ENCODE results near the gene DRD3. TPM values are rescaled to one million over a fixed set of nuclear protein-coding genes. Genes with fewer than 3 reads are reported as not detected.

DRD3 gene
- total RNA-seq, 1 experiment from 2014 or later, result not detected

DNA sequence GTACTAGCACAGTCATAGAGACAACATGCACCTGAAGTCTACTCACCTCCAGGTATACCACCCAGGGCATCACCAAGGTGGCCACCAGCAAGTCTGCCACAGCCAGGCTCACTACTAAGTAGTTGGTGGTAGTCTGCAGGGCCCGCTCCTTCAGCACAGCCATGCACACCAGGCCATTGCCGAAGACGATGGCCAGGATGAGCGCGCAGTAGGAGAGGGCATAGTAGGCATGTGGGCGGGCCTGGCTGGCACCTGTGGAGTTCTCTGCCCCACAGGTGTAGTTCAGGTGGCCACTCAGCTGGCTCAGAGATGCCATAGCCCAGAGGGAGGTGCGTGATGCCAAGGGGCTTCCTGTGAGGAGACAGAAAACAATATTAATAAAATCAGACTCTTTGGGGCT lies 7.2 kb downstream of the DRD3 start:
- Histone ChIP-seq H4K91ac (ENCODE audit: insufficient read length, low read depth, low read length) (no peak overlapping the region), H3K14ac (ENCODE audit: insufficient read depth, low read length) (no peak overlapping the region), H2BK12ac (ENCODE audit: insufficient read length, low read depth, low read length) (no peak overlapping the region), H2AK5ac (ENCODE audit: insufficient read length, low read length) (no peak overlapping the region), H3K27me3 (ENCODE audit: insufficient read depth, low read length) (no peaks in the 10 kb centered on the region), H3K18ac (ENCODE audit: insufficient read length, low read depth, low read length) (no peak overlapping the region), H3K79me2 (ENCODE audit: insufficient read depth, low read length) (no peaks in the 10 kb centered on the region), H3K27ac (ENCODE audit: insufficient read length, low read depth, low read length) (no peak overlapping the region), H3T11ph (ENCODE audit: low read length) (no peak overlapping the region), H3K9ac (ENCODE audit: extremely low read depth, insufficient read length, low read length) (no peak overlapping the region), H4K5ac (ENCODE audit: insufficient read length, low read depth, low read length) (no peak overlapping the region), H2BK5ac (ENCODE audit: insufficient read length, low read length) (no peak overlapping the region), H2BK20ac (ENCODE audit: low read depth, low read length, poor library complexity, severe bottlenecking) (no peak overlapping the region), H4K8ac (replicated peaks; ENCODE audit: insufficient read length, low read depth, low read length) (no peak overlapping the region), H2AFZ (ENCODE audit: low read length) (no peak overlapping the region), H3K4me1 (ENCODE audit: insufficient read depth, low read length) (no peaks in the 10 kb centered on the region; the same call in 1 of the 2 replicates), H3K23ac (ENCODE audit: insufficient read length, low read depth, low read length) (no peak overlapping the region), H3K56ac (ENCODE audit: insufficient read length, low read depth, low read length) (no peak overlapping the region), H2BK120ac (ENCODE audit: low read depth, low read length, poor library complexity, severe bottlenecking) (no peak overlapping the region), H3K9me3 (ENCODE audit: control insufficient read depth, low read depth, low read length) (no peaks in the 10 kb centered on the region), H3K4me2 (ENCODE audit: insufficient read depth, insufficient read length, low read length) (no peak overlapping the region), H3K23me2 (ENCODE audit: insufficient read length, low read depth, low read length, poor library complexity, severe bottlenecking) (no peaks in the 10 kb centered on the region), H3K4ac (ENCODE audit: low read depth, low read length) (no peak overlapping the region), H2BK15ac (ENCODE audit: low read depth, low read length) (no peak overlapping the region), H3K79me1 (ENCODE audit: insufficient read depth, low read depth, low read length, poor library complexity, severe bottlenecking) (no peaks in the 10 kb centered on the region), H4K20me1 (ENCODE audit: control insufficient read depth, insufficient read depth, insufficient read length) (no peaks in the 10 kb centered on the region)
- peaks cover 21 to 23% of the 10 kb centered on the region in 2 experiments for H3K4me1 Mint-ChIP-seq
- no peaks in the 10 kb centered on the region for H3K9me3 Mint-ChIP-seq
- H3K27ac Mint-ChIP-seq, result no peak overlapping the region
- no peak for TF ChIP-seq CTCF (conservative IDR thresholded peaks at IDR 0.05)
- no peaks in the 10 kb centered on the region for H3K36me3 Mint-ChIP-seq (ENCODE audit: insufficient read depth in 1 of 3, low read depth in 3 of 3)
- no peak for DNase-seq
- H3K27me3 Mint-ChIP-seq (ENCODE audit: low read depth), result no peaks in the 10 kb centered on the region
- WGBS (ENCODE audit: extremely low coverage, insufficient read length, low lambda C conversion rate), result no CpG with 5 or more reads among the region's 7 CpGs
- H3K4me3 Mint-ChIP-seq, result no peak overlapping the region

Measured in H9 (cell line).